Measurements from ENCODE around the gene VAV1.

Gene VAV1

DNA sequence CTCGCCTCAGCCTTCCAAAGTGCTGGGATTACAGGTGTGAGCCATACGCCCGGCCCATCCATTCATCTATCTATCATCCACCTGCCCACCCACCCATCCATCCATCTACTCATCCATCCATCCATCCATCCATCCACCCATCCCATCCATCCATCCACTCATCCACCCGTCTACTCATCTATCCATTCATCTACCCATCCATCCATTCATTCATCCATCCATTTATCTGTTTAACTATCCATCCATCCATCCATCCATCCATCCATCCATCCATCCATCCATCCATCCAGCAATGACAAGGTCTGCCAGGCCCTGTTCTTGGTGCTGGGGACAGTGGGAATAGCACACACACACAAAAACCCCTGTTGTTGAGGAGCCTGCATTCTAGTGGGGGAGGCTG, 4.5 kb downstream of the VAV1 start:
- no peak overlapping the region for H3K9ac ChIP-seq (ENCODE audit: low read depth, low read length)
- H3K27ac ChIP-seq (ENCODE audit: low read depth, low read length) = no peak overlapping the region
- no peaks in the 10 kb centered on the region for H3K4me1 ChIP-seq (ENCODE audit: control insufficient read depth, insufficient read depth, low read length)
- H3K36me3 ChIP-seq (ENCODE audit: control insufficient read depth, insufficient read depth, low read length) = no peaks in the 10 kb centered on the region
- peaks cover 21% of the 10 kb centered on the region; the same call in 1 of the 2 replicates for H3K9me3 ChIP-seq (ENCODE audit: control insufficient read depth, insufficient read depth, low read length)
- H3K27me3 ChIP-seq (ENCODE audit: control insufficient read depth, insufficient read depth, low read length) = no peaks in the 10 kb centered on the region
- H3K4me3 ChIP-seq (ENCODE audit: low read depth, low read length) = no peak overlapping the region

GRCh38 chr19:6777434-6777833, 4.9 kb downstream of the VAV1 start:
- no peak overlapping the region for H3K27ac ChIP-seq (ENCODE audit: low read depth, low read length)
- H3K9ac ChIP-seq (ENCODE audit: low read depth, low read length) = no peak overlapping the region

DNA sequence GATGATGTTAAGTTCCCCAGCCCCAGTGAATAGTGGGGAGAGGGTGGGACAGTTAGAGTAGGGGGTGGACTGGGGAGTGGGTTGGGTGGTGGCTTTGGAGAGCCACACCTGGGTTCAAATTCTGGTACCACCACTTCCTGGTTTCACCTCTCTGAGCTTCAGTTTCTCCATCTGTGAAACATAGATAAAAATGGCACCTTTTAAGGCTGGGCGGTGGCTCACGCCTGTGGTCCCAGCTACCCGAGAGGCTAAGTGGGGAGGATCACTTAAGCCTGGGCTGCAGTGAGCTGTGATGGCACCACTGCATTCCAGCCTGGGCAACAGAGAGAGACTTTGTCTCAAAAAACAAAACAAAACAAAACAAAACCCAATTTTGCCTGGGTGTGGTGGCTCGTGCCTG, 5.9 kb downstream of the VAV1 start:
- Histone ChIP-seq H3K36me3 (ENCODE audit: control insufficient read depth, insufficient read depth, low read length) (no peaks in the 10 kb centered on the region), H3K27ac (ENCODE audit: low read depth, low read length) (no peak overlapping the region), H3K9me3 (ENCODE audit: control insufficient read depth, insufficient read depth, low read length) (peaks cover 24% of the 10 kb centered on the region; the same call in 1 of the 2 replicates), H3K4me1 (ENCODE audit: control insufficient read depth, insufficient read depth, low read length) (no peaks in the 10 kb centered on the region), H3K27me3 (ENCODE audit: control insufficient read depth, insufficient read depth, low read length) (no peaks in the 10 kb centered on the region), H3K4me3 (ENCODE audit: low read depth, low read length) (no peak overlapping the region), H3K9ac (ENCODE audit: low read depth, low read length) (no peak overlapping the region)

More at GRCh38 chr19:6777434-6777833, 4.9 kb downstream of the VAV1 start:
- H3K9me3 ChIP-seq (ENCODE audit: control insufficient read depth, insufficient read depth, low read length) = peaks cover 22% of the 10 kb centered on the region; the same call in 1 of the 2 replicates
- no peaks in the 10 kb centered on the region for H3K36me3 ChIP-seq (ENCODE audit: control insufficient read depth, insufficient read depth, low read length)
- no peak overlapping the region for H3K4me3 ChIP-seq (ENCODE audit: low read depth, low read length)
- no peaks in the 10 kb centered on the region for H3K27me3 ChIP-seq (ENCODE audit: control insufficient read depth, insufficient read depth, low read length)
- H3K4me1 ChIP-seq (ENCODE audit: control insufficient read depth, insufficient read depth, low read length) = no peaks in the 10 kb centered on the region

- Histone ChIP-seq H3K36me3 (ENCODE audit: control insufficient read depth, insufficient read depth, low read length) (no peaks in the 10 kb centered on the region), H3K27me3 (ENCODE audit: control insufficient read depth, insufficient read depth, low read length) (no peaks in the 10 kb centered on the region), H3K9me3 (ENCODE audit: control insufficient read depth, insufficient read depth, low read length) (peaks cover 30% of the 10 kb centered on the region), H3K4me1 (ENCODE audit: control insufficient read depth, insufficient read depth, low read length) (no peaks in the 10 kb centered on the region), H3K4me3 (ENCODE audit: low read depth, low read length) (no peak overlapping the region), H3K9ac (ENCODE audit: low read depth, low read length) (no peak overlapping the region), H3K27ac (ENCODE audit: low read depth, low read length) (no peak overlapping the region)
These were observed 6.7 kb downstream of the VAV1 start for GRCh38 chr19:6779206-6779605.

DNA sequence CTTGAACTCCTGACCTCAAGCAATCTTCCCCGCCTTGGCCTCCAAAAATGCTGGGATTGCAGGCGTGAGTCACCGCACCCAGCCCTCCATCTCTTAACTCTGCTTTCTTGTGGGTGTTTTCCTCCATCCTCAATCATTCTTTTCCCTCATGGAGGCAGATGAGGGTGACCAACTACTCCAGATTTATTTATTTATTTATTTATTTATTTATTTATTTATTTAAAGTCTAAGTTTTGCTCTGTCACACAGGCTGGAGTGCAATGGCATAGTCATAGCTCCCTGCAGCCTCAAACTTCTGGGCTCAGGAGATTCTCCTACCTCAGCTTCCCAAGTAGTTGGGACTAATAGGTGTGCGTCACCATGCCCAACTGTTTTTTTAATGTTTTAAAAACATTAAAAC, 14.9 kb downstream of the VAV1 start:
- Histone ChIP-seq H3K27ac (ENCODE audit: low read depth, low read length) (no peak overlapping the region), H3K9ac (ENCODE audit: low read depth, low read length) (no peak overlapping the region), H3K4me1 (ENCODE audit: control insufficient read depth, insufficient read depth, low read length) (no peaks in the 10 kb centered on the region), H3K9me3 (ENCODE audit: control insufficient read depth, insufficient read depth, low read length) (peaks cover 52% of the 10 kb centered on the region), H3K4me3 (ENCODE audit: low read depth, low read length) (no peak overlapping the region), H3K27me3 (ENCODE audit: control insufficient read depth, insufficient read depth, low read length) (no peaks in the 10 kb centered on the region), H3K36me3 (ENCODE audit: control insufficient read depth, insufficient read depth, low read length) (no peaks in the 10 kb centered on the region)

DNA sequence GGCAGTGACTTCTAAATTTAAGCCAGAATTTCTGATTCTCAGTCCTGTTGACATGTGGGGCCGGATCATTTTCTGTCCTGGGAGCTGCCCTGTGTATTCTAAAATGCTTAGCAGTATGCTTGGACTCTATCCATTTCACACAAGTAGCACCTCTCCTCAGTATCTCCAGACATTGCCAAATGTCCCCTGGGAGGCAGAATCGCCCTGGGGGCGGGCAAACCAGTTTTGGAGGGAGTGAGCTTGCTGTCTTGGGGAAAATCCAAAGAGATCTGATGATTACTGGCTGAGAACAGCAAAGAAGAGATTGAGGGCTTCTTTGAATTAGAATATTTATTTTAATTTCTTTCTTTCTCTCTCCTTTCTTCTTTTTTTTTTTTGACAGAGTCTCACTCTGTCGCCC, 16.4 kb downstream of the VAV1 start:
- Histone ChIP-seq H3K27ac (ENCODE audit: low read depth, low read length) (no peak overlapping the region), H3K9ac (ENCODE audit: low read depth, low read length) (no peak overlapping the region), H3K9me3 (ENCODE audit: control insufficient read depth, insufficient read depth, low read length) (peaks cover 57% of the 10 kb centered on the region), H3K27me3 (ENCODE audit: control insufficient read depth, insufficient read depth, low read length) (no peaks in the 10 kb centered on the region), H3K4me1 (ENCODE audit: control insufficient read depth, insufficient read depth, low read length) (no peaks in the 10 kb centered on the region), H3K36me3 (ENCODE audit: control insufficient read depth, insufficient read depth, low read length) (no peaks in the 10 kb centered on the region), H3K4me3 (ENCODE audit: low read depth, low read length) (no peak overlapping the region)

DNA sequence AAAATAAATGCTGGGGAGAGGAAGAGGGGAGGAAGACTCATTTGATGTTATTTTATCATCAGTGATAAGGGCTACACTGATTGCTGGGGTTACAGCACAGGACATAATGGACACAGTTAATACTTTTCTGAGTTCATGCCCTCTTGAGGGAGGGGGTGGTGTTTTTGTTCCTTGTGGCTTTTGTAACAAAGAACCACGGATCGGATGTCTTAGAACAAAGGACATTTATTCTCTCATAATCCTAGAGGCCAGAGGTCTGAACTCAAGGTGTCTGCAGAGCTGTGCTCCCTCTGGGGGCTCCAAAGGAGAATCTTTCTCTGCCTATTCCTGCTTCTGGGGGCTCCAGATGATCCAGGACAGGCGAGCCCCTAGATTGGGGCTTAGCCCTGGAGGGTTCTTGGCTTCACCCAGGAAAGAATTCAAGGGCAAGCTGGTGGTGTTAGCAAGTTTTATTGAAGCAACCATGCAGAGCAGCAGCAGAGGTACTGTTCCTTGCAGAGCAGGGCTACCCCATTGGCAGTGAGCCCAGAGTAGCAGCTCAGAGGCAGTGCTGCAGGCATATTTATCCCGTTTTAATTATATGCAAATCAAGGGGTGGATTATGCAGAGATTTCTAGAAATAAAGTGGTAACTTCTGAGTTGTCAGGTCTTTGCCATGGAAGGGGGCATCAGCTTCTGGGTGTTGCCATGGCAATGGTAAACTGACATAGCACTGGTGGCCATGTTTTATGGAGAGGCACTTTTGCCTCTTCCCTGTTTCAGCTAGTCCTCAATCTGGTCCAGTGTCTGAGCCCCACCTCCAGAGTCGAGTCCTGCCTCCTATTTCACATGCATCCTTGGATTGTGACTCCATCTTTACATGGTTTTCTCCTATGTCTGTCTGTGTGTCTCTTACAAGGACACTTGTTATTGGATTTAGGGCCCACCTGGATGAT, 18.0 kb downstream of the VAV1 start:
- H3K4me3 ChIP-seq (ENCODE audit: low read depth, low read length) = no peak overlapping the region
- no peak overlapping the region for H3K27ac ChIP-seq (ENCODE audit: low read depth, low read length)
- H3K36me3 ChIP-seq (ENCODE audit: control insufficient read depth, insufficient read depth, low read length) = no peaks in the 10 kb centered on the region
- H3K4me1 ChIP-seq (ENCODE audit: control insufficient read depth, insufficient read depth, low read length) = no peaks in the 10 kb centered on the region
- H3K27me3 ChIP-seq (ENCODE audit: control insufficient read depth, insufficient read depth, low read length) = no peaks in the 10 kb centered on the region
- H3K9ac ChIP-seq (ENCODE audit: low read depth, low read length) = no peak overlapping the region
- peaks cover 64% of the 10 kb centered on the region for H3K9me3 ChIP-seq (ENCODE audit: control insufficient read depth, insufficient read depth, low read length)

DNA sequence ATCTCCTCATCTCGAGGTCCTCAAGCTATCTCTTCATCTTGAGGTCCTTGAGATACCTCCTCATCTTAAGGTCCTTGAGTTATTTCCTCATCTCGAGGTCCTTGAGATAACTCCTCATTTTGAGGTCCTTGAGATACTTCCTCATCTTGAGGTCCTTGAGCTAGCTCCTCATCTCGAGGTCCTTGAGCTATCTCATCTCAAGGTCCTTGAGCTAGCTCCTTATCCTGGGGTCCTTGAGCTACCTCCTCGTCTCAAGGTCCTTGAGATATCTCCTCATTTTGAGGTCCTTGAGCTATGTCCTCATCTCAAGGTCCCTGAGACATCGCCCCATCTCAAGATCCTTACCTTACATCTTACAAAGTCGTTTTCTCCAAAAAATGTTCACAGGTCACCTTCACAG, 18.7 kb downstream of the VAV1 start:
- no peak overlapping the region for H3K4me3 ChIP-seq (ENCODE audit: low read depth, low read length)
- no peaks in the 10 kb centered on the region for H3K36me3 ChIP-seq (ENCODE audit: control insufficient read depth, insufficient read depth, low read length)
- no peaks in the 10 kb centered on the region for H3K27me3 ChIP-seq (ENCODE audit: control insufficient read depth, insufficient read depth, low read length)
- no peak overlapping the region for H3K27ac ChIP-seq (ENCODE audit: low read depth, low read length)
- peaks cover 66% of the 10 kb centered on the region for H3K9me3 ChIP-seq (ENCODE audit: control insufficient read depth, insufficient read depth, low read length)
- H3K9ac ChIP-seq (ENCODE audit: low read depth, low read length) = no peak overlapping the region
- no peaks in the 10 kb centered on the region for H3K4me1 ChIP-seq (ENCODE audit: control insufficient read depth, insufficient read depth, low read length)

DNA sequence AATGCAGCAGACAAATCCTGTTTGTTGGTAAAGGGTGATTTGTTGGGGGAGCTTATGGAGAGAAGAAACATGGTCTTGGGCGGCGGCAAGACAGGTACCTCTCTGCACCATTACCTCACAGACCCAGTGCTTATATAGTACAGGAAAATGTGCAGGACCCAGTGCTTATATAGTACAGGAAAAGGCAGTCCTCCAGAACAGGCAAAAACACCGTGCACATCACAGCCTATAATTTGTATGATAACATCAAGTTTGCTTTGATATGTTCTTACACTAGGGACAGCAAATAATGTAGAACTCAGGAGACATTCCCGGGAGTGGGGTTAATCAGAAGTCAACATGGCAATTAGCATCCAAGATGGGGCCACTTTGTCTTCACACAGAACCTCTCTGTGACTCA, 20.9 kb downstream of the VAV1 start:
- no peak overlapping the region for H3K27ac ChIP-seq (ENCODE audit: low read depth, low read length)
- peaks cover 69% of the 10 kb centered on the region for H3K9me3 ChIP-seq (ENCODE audit: control insufficient read depth, insufficient read depth, low read length)
- H3K4me1 ChIP-seq (ENCODE audit: control insufficient read depth, insufficient read depth, low read length) = no peaks in the 10 kb centered on the region
- no peaks in the 10 kb centered on the region for H3K36me3 ChIP-seq (ENCODE audit: control insufficient read depth, insufficient read depth, low read length)
- H3K9ac ChIP-seq (ENCODE audit: low read depth, low read length) = no peak overlapping the region
- H3K4me3 ChIP-seq (ENCODE audit: low read depth, low read length) = no peak overlapping the region
- no peaks in the 10 kb centered on the region for H3K27me3 ChIP-seq (ENCODE audit: control insufficient read depth, insufficient read depth, low read length)

- H3K4me3 ChIP-seq (ENCODE audit: low read depth, low read length) = no peak overlapping the region
- H3K4me1 ChIP-seq (ENCODE audit: control insufficient read depth, insufficient read depth, low read length) = no peaks in the 10 kb centered on the region
- no peak overlapping the region for H3K9ac ChIP-seq (ENCODE audit: low read depth, low read length)
- no peaks in the 10 kb centered on the region for H3K27me3 ChIP-seq (ENCODE audit: control insufficient read depth, insufficient read depth, low read length)
- H3K36me3 ChIP-seq (ENCODE audit: control insufficient read depth, insufficient read depth, low read length) = no peaks in the 10 kb centered on the region
- peaks cover 63% of the 10 kb centered on the region for H3K9me3 ChIP-seq (ENCODE audit: control insufficient read depth, insufficient read depth, low read length)
- H3K27ac ChIP-seq (ENCODE audit: low read depth, low read length) = no peak overlapping the region
These were observed 21.5 kb downstream of the VAV1 start for GRCh38 chr19:6793973-6794372.

DNA sequence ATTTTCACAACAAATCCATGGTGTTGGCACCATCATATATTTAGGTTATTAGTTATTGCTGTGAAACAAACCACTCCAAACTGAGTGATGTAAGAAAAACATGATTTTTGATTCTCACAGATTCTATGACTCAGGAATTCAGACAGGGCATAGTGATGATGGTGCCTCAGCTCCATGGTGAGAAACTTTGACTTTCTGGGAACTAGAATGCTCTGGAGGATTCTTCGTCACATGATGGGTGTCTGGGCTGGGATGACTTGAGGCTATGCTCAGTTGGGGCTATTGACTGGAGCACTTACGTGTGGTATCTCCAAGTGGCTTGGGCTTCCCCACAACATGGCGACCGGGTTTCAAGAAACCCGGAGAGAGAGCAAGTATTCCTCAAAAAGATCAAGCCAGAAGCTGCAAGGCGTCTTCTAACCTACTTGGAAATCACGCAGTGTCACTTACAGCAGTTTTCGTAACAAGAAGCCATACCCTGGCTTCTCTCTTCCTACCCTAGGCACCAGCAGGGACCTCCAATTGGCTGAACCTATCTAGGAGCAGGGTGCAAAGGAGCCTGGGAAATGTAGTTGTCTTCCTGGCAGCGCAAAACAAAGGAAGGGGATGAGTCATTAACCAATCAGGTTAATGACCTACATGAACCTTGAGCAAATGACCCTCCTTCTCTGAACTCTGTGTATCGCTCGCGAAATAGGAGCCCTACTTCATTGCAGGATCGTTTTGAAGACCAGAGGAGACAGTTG, 22.4 kb downstream of the VAV1 start:
- Histone ChIP-seq H3K36me3 (ENCODE audit: control insufficient read depth, insufficient read depth, low read length) (no peaks in the 10 kb centered on the region), H3K4me1 (ENCODE audit: control insufficient read depth, insufficient read depth, low read length) (no peaks in the 10 kb centered on the region), H3K9me3 (ENCODE audit: control insufficient read depth, insufficient read depth, low read length) (peaks cover 67% of the 10 kb centered on the region), H3K9ac (ENCODE audit: low read depth, low read length) (no peak overlapping the region), H3K4me3 (ENCODE audit: low read depth, low read length) (no peak overlapping the region), H3K27ac (ENCODE audit: low read depth, low read length) (no peak overlapping the region), H3K27me3 (ENCODE audit: control insufficient read depth, insufficient read depth, low read length) (no peaks in the 10 kb centered on the region)
